WTC11 (cell line): ENCODE measurements around the gene TFDP3. TPM values are rescaled to one million over a fixed set of nuclear protein-coding genes. Genes with fewer than 3 reads are reported as not detected.

Experiments used
- ATAC-seq: fragments of 200-7000 bp; cut with Tn5 transposase; 2 replicates; pipeline ENCODE4 v1.10.0; 2021; ENCODE audit warnings: mild to moderate bottlenecking, moderate library complexity
- CTCF ChIA-PET: fragments of 300-600 bp; sonication (Branson Sonifier 250); formaldehyde crosslinking; loops from one replicate; lab custom pipeline; 2021; ENCODE audit warnings: antibody characterized with exemption; lab: Charles Lee
- POLR2A ChIA-PET: fragments of 350-600 bp; sonication (Branson Sonifier 250); formaldehyde crosslinking; loops from one replicate; lab custom pipeline; 2021; ENCODE audit warnings: antibody characterized with exemption; lab: Charles Lee
- DNase-seq: peaks from one replicate; pipeline ENCODE4 v3.0.0; 2021; ENCODE audit warnings: low spot score
- H3K27ac Mint-ChIP-seq: 2 replicates; pipeline ENCODE4 v1.8.0; 2021; ENCODE audit warnings: mixed read lengths
- H3K27me3 Mint-ChIP-seq: 2 replicates; pipeline ENCODE4 v1.8.0; 2021; ENCODE audit warnings: low read depth, mild to moderate bottlenecking, moderate library complexity, mixed read lengths
- H3K36me3 Mint-ChIP-seq: 2 replicates; pipeline ENCODE4 v1.8.0; 2021; ENCODE audit warnings: mixed read lengths
- H3K4me1 Mint-ChIP-seq: 2 replicates; pipeline ENCODE4 v1.8.0; 2022; ENCODE audit warnings: mixed read lengths
- H3K4me3 Mint-ChIP-seq: 2 replicates; pipeline ENCODE4 v1.8.0; 2021; ENCODE audit warnings: mild to moderate bottlenecking, moderate library complexity, mixed read lengths
- H3K9me3 Mint-ChIP-seq: 2 replicates; pipeline ENCODE4 v1.8.0; 2021; ENCODE audit warnings: mixed read lengths
- CREB1 ChIP-seq: sonication (generic); formaldehyde crosslinking; IDR thresholded peaks from 2 replicates; pipeline ENCODE4 v1.8.0; 2023; ENCODE audit warnings: mild to moderate bottlenecking, missing genetic modification reagents
- EMX1 ChIP-seq: fragments of 250-450 bp; sonication (Bioruptor Pico); IDR thresholded peaks from 2 replicates; pipeline ENCODE4 v1.8.0; 2021; ENCODE audit warnings: mild to moderate bottlenecking
- FOXP1 ChIP-seq: sonication (generic); formaldehyde crosslinking; IDR thresholded peaks from 2 replicates; pipeline ENCODE4 v1.8.0; 2022; ENCODE audit warnings: missing genetic modification reagents, mild to moderate bottlenecking, moderate library complexity, borderline replicate concordance
- GTF2I ChIP-seq: fragments of 250-450 bp; sonication (Bioruptor Pico); conservative IDR thresholded peaks from 2 replicates; pipeline ENCODE4 v1.4.0; 2021; ENCODE audit warnings: mild to moderate bottlenecking
- MYBL2 ChIP-seq: sonication (generic); formaldehyde crosslinking; IDR thresholded peaks from 2 replicates; pipeline ENCODE4 v1.8.1; 2023; ENCODE audit warnings: mild to moderate bottlenecking, moderate library complexity, missing genetic modification reagents
- NR3C1 ChIP-seq: sonication (generic); formaldehyde crosslinking; conservative IDR thresholded peaks from 2 replicates; pipeline ENCODE4 v1.8.1; 2023; ENCODE audit warnings: low read depth, mild to moderate bottlenecking, missing genetic modification reagents
- PRRX2 ChIP-seq: fragments of 250-450 bp; sonication (Bioruptor Pico); IDR thresholded peaks from 2 replicates; pipeline ENCODE4 v1.8.0; 2021; ENCODE audit warnings: mild to moderate bottlenecking
- ZBTB21 ChIP-seq: sonication (generic); formaldehyde crosslinking; IDR thresholded peaks from 2 replicates; pipeline ENCODE4 v1.8.1; 2023; ENCODE audit warnings: mild to moderate bottlenecking, missing genetic modification reagents, borderline replicate concordance
- ZNF423 ChIP-seq: fragments of 250-450 bp; sonication (Bioruptor Pico); IDR thresholded peaks from 2 replicates; pipeline ENCODE4 v2.1.2; 2022; ENCODE audit warnings: mild to moderate bottlenecking, moderate library complexity
- ZNF671 ChIP-seq: fragments of 250-450 bp; sonication (Bioruptor Pico); IDR thresholded peaks from 2 replicates; pipeline ENCODE4 v1.8.0; 2021; ENCODE audit warnings: mild to moderate bottlenecking
- total RNA-seq: library from RNA; stranded (reverse); gene quantifications from 3 replicates; pipeline ENCODE4 v1.2.3, GENCODE V29; 2021
- TF ChIP-seq, protein P1 (sequence below): fragments of 250-450 bp; sonication (Bioruptor Pico); IDR thresholded peaks from 2 replicates; pipeline ENCODE4 v1.9.0; 2021; ENCODE audit warnings: moderate library complexity, mild to moderate bottlenecking, inconsistent platforms, borderline replicate concordance
- TF ChIP-seq, protein P2 (sequence below): sonication (generic); formaldehyde crosslinking; IDR thresholded peaks from 2 replicates; pipeline ENCODE4 v1.8.0; 2022; ENCODE audit warnings: mild to moderate bottlenecking, missing genetic modification reagents
- TF ChIP-seq, protein P3 (sequence below): fragments of 250-450 bp; sonication (Bioruptor Pico); conservative IDR thresholded peaks from 2 replicates; pipeline ENCODE4 v1.9.0; 2021; ENCODE audit warnings: mild to moderate bottlenecking
- TF ChIP-seq, protein P4 (sequence below): sonication (generic); formaldehyde crosslinking; IDR thresholded peaks from 2 replicates; pipeline ENCODE4 v1.8.0; 2022; ENCODE audit warnings: mild to moderate bottlenecking, missing genetic modification reagents
- TF ChIP-seq, protein P5 (sequence below): sonication (generic); formaldehyde crosslinking; IDR thresholded peaks from 2 replicates; pipeline ENCODE4 v1.8.1; 2022; ENCODE audit warnings: missing genetic modification reagents, borderline replicate concordance
- TF ChIP-seq, protein P6 (sequence below): sonication (generic); formaldehyde crosslinking; IDR thresholded peaks from 2 replicates; pipeline ENCODE4 v1.8.0; 2023; ENCODE audit warnings: missing genetic modification reagents

Gene TFDP3
- total RNA-seq, 1 experiment from 2014 or later: not detected

DNA sequence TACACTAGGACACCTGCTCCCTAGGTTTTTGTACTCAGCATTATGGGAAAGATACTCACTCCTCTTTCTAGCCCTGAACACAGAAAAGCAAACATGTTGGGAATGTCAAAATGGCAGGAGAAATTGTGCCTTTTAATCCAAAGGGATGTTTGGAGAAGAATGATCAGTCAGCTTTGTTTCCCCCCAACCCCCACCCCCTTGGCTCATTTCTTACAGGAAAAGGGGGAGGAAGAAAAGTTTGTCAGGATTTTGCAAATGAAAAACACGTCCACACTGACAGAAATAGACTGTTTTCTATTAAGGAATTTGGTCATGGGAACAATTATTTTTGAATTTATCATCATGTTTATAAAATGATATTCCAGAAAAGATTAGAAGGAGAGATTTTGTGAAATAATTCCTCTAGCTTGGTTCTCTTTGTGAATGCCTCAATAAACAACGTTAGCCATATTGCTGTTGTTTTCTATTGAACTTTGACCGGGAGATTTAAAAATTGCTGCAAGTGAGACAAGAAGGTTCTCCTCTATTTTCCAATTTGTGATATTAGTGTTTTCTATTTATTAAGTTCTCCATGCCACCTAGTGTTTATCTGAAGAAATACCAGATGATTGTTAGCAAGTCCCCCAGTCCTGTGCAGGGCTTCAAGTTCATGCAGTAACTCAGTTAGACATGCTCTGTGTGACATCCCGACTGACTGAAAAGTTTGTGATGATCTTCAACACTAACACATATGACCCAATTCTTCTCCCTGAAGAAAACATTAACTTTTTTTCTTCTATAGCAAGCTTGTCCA, 31.3 kb upstream of the TFDP3 start:
- ATAC-seq (no peak), DNase-seq (no peak)
- POLR2A ChIA-PET: interaction anchor here (0.6 to 0.7 kb wide), 3 partner anchors 299 to 942 kb away, joined by 4 to 8 read pairs (median 4); no protein-coding TSS in a partner anchor
- Mint-ChIP-seq H3K27me3 (no peaks in the 10 kb centered on the region; the same call in 1 of the 2 replicates), H3K27ac (no peak overlapping the region), H3K9me3 (peaks cover 22% of the 10 kb centered on the region), H3K36me3 (peaks cover 25% of the 10 kb centered on the region), H3K4me1 (peaks cover 48% of the 10 kb centered on the region), H3K4me3 (no peak overlapping the region)
- CTCF ChIA-PET: interaction anchor here (0.7 kb wide), 1 partner anchor 44 kb away, joined by 4 read pairs; no protein-coding TSS in a partner anchor
- TF ChIP-seq, protein P1, sequence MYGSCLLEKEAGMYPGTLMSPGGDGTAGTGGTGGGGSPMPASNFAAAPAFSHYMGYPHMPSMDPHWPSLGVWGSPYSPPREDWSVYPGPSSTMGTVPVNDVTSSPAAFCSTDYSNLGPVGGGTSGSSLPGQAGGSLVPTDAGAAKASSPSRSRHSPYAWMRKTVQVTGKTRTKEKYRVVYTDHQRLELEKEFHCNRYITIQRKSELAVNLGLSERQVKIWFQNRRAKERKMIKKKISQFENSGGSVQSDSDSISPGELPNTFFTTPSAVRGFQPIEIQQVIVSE (CRISPR knock-in tag): no peak
- TF ChIP-seq MYBL2 (CRISPR knock-in tag) (no peak), EMX1 (CRISPR knock-in tag) (no peak), ZBTB21 (CRISPR knock-in tag) (no peak), FOXP1 (CRISPR knock-in tag) (no peak), PRRX2 (CRISPR knock-in tag) (no peak), NR3C1 (CRISPR knock-in tag) (no peak), ZNF671 (CRISPR knock-in tag) (no peak), ZNF423 (CRISPR knock-in tag) (no peak)
- TF ChIP-seq, protein P2, sequence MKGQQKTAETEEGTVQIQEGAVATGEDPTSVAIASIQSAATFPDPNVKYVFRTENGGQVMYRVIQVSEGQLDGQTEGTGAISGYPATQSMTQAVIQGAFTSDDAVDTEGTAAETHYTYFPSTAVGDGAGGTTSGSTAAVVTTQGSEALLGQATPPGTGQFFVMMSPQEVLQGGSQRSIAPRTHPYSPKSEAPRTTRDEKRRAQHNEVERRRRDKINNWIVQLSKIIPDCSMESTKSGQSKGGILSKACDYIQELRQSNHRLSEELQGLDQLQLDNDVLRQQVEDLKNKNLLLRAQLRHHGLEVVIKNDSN (CRISPR knock-in tag): no peak
- TF ChIP-seq, protein P3, sequence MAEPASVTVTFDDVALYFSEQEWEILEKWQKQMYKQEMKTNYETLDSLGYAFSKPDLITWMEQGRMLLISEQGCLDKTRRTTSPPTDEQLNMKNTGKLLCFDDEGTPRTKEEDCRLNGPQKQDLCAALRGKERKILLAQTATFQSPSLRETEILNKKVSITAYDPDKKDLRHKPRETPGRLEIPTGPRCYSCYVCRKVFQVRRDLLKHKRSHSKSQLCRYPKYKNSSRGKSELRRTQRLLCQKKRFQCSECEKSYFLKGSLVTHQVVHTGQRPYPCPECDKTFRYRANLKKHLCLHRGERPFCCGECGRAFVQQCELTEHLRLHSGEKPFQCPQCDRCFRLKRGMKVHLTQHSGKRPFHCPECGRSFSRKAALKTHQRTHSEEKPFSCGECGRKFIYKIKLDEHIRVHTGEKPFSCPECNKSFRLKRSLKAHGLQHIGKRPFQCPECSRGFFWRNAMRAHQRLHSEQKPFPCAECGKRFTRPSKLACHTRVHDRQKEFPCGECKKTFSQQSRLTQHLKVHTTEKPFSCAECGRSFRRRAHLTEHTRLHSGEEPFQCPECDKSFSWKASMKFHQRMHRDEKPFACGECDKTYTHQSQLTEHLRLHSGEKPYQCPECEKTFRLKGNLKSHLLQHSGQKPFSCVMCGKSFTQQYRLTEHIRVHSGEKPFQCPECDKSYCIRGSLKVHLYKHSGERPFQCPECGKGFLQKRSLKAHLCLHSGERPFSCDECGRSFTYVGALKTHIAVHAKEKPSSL (CRISPR knock-in tag): no peak

DNA sequence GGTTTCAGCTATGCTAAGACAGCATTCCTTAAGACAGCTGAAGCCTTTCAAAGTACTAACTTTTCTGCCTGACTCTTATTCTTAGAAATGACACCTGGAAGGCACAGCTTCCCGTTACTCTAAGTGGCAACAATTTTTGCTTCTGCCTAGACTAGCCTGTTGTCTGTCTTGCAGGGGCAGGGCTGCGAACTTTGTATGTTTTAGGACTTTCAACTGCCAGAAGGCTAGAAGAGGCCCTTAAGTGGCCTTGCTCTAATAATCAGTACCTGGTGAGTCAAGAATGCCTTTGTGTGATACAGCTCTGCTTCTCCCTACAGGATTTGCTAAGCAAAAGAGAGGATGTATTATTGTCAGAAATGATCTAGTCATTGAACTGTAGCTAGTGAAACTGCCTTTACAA, 30.0 kb upstream of the TFDP3 start:
- no peak overlapping the region for H3K27ac Mint-ChIP-seq

DNA sequence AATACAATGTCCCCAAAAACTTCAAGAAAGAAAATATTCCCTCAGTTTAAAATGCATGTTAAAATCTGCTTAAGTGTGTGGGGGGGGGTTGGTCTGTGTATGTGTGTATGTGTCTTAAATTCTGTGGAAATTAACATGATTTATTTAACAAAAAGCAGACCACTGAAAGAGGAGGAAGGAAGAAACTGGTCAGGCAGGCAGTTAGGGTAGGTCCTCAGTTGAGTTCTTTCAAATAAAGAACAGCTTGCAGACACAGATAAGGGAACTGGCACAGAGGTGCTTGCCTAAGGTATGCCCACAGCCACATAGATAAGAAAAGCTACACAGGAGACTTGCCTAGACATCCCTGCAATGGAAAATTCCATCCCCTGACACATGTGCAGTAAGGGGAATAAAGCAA, 28.8 kb upstream of the TFDP3 start:
- peaks cover 38% of the 10 kb centered on the region for H3K4me1 Mint-ChIP-seq
- peaks cover 20% of the 10 kb centered on the region for H3K27me3 Mint-ChIP-seq
- no peak overlapping the region for H3K27ac Mint-ChIP-seq
- TF ChIP-seq CREB1: no peak
- TF ChIP-seq, protein P4, sequence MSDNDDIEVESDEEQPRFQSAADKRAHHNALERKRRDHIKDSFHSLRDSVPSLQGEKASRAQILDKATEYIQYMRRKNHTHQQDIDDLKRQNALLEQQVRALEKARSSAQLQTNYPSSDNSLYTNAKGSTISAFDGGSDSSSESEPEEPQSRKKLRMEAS (CRISPR knock-in tag): no peak
- no peak for TF ChIP-seq GTF2I (CRISPR knock-in tag)
- DNase-seq (no peak), ATAC-seq (no peak)
- CTCF ChIA-PET: no interaction called here
- POLR2A ChIA-PET: no interaction called here
- peaks cover 28% of the 10 kb centered on the region for H3K9me3 Mint-ChIP-seq
- H3K36me3 Mint-ChIP-seq: peaks cover 25% of the 10 kb centered on the region
- no peak overlapping the region for H3K4me3 Mint-ChIP-seq

More for the DNA sequence above, 30.0 kb upstream of the TFDP3 start:
- Mint-ChIP-seq H3K27me3 (peaks cover 7% of the 10 kb centered on the region), H3K4me1 (peaks cover 40% of the 10 kb centered on the region), H3K36me3 (peaks cover 25% of the 10 kb centered on the region), H3K9me3 (peaks cover 26% of the 10 kb centered on the region), H3K4me3 (no peak overlapping the region)
- TF ChIP-seq, protein P5, sequence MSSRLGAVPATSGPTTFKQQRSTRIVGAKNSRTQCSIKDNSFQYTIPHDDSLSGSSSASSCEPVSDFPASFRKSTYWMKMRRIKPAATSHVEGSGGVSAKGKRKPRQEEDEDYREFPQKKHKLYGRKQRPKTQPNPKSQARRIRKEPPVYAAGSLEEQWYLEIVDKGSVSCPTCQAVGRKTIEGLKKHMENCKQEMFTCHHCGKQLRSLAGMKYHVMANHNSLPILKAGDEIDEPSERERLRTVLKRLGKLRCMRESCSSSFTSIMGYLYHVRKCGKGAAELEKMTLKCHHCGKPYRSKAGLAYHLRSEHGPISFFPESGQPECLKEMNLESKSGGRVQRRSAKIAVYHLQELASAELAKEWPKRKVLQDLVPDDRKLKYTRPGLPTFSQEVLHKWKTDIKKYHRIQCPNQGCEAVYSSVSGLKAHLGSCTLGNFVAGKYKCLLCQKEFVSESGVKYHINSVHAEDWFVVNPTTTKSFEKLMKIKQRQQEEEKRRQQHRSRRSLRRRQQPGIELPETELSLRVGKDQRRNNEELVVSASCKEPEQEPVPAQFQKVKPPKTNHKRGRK (CRISPR knock-in tag): no peak
- TF ChIP-seq, protein P6, sequence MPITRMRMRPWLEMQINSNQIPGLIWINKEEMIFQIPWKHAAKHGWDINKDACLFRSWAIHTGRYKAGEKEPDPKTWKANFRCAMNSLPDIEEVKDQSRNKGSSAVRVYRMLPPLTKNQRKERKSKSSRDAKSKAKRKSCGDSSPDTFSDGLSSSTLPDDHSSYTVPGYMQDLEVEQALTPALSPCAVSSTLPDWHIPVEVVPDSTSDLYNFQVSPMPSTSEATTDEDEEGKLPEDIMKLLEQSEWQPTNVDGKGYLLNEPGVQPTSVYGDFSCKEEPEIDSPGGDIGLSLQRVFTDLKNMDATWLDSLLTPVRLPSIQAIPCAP (CRISPR knock-in tag): no peak
- no peak for ATAC-seq
- ChIA-PET CTCF (interaction anchor here (0.8 kb wide), 1 partner anchor 421 kb away, joined by 3 read pairs; no protein-coding TSS in a partner anchor), POLR2A (no interaction called here)
- no peak for DNase-seq
